Measurements from ENCODE around the gene FIS1.
"Not testable (repeated sequence)": the region's sequence is repeated elsewhere in the genome, so short reads cannot be mapped to it uniquely, and the experiment has no call there.

The FIS1 gene

GRCh38 chr7:101244375-101245146 is at the start of gene FIS1:
Gene FIS1 (minus strand): TSS chr7:101245081. CDS start chr7:101245004, 77 bp downstream.
- TF ChIP-seq CTCF (IDR thresholded peaks at IDR 0.05; ENCODE audit: low read depth, low read length, missing control alignments) = peak; percentile 84
- peak within 1 kb of the TSS; percentile 69 for H3K4me3 ChIP-seq (replicated peaks; ENCODE audit: low read depth, low read length)
- peak; percentile 56 for DNase-seq (ENCODE audit: extremely low read depth, low read depth)

GRCh38 chr7:101294039-101294831 is 49.4 kb upstream of the FIS1 start:
- no peak for DNase-seq (ENCODE audit: extremely low read depth, low read depth)
- no peak overlapping the region for H3K4me3 ChIP-seq (replicated peaks; ENCODE audit: low read depth, low read length)

DNA sequence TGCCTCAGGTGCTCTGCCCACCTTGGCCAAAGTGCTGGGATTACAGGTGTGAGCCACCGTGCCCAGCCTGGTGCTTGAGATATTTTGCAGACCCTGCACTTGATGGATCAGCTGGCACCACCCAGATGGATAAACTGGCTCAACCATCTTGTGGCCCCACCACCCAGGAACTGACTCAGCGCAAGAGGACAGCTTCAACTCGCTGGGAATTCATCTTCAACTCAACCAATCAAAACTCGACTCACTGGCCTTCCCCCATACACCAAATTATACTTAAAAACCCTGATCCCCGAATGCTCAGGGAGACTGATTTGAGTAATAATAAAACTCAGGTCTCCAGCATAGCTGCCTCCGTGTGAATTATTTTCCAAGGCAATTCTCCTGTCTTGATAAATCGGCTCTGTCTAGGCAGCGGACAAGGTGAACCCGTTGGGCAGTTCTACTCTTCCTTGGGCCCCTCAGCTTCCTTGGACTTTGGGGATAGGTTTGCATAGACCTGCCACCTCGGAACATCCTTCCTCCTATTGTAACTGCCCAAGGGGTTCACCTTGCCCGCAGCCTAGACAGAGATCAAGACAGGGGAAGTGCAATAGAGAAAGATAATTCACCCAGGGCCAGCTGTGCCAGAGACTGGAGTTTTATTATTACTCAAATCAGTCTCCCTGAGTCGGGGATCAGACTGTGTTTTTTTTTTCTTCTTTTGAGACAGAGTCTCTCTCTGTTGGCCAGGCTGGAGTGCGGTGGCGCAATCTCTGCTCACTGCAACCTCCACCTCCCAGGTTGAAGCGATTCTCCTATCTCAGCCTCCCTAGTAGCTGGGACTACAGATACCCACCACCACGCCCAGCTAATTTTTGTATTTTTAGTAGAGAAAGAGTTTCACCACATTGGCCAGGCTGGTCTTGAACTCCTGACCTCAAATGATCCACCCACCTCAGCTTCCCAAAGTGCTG is 48.5 kb upstream of the FIS1 start:
- not testable (repeated sequence) for DNase-seq (ENCODE audit: extremely low read depth, low read depth); H3K4me3 ChIP-seq (replicated peaks; ENCODE audit: low read depth, low read length)

More at GRCh38 chr7:101294039-101294831, 49.4 kb upstream of the FIS1 start:
- no peak for TF ChIP-seq CTCF (IDR thresholded peaks at IDR 0.05; ENCODE audit: low read depth, low read length, missing control alignments)

GRCh38 chr7:101292566-101292965 is 47.7 kb upstream of the FIS1 start:
- not testable (repeated sequence) for H3K4me3 ChIP-seq (replicated peaks; ENCODE audit: low read depth, low read length); DNase-seq (ENCODE audit: extremely low read depth, low read depth)

DNA sequence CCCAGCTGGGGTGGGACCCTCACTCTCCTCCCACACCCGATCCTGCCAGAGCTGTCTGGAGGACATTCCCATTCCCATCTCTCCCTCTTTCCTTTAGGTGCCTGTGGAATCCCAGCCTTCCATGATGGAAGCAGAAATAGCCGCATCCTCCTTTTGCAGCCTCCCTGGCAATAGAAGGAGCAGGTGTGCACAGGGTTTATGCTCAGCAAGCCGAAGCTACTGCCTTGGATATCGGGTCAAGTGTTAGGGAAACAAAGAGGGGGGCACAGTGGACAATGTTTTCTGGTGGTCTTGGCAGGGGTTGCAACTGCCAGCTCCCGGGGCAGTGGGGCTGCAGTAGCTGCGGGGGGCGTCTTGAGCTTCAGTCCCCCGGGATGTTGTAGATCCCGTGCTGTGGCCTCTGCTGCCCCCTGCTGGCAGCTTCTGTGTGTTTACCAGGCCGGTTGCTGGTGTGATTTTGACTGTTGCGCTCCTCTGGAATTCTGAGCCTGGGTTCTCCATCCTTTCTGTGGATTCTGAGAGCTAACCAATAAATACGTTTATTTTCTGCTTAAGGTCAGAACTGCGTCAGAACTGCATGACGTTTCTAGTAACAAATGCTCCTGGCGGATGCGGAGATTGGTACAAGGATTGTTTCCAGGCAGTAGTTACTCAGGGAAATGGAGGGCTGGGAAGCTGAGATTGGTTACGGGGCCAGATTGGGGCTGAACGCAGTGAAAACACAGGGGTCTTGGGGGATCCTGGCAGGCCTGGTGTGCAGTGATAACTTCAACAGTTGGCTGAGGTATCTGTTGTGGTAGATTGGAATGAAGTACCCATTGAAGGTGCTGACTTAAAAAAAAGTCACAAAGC is 45.5 kb upstream of the FIS1 start:
- not testable (repeated sequence) for DNase-seq (ENCODE audit: extremely low read depth, low read depth); H3K4me3 ChIP-seq (replicated peaks; ENCODE audit: low read depth, low read length)
- peak; percentile 68 for TF ChIP-seq CTCF (IDR thresholded peaks at IDR 0.05; ENCODE audit: low read depth, low read length, missing control alignments)

DNA sequence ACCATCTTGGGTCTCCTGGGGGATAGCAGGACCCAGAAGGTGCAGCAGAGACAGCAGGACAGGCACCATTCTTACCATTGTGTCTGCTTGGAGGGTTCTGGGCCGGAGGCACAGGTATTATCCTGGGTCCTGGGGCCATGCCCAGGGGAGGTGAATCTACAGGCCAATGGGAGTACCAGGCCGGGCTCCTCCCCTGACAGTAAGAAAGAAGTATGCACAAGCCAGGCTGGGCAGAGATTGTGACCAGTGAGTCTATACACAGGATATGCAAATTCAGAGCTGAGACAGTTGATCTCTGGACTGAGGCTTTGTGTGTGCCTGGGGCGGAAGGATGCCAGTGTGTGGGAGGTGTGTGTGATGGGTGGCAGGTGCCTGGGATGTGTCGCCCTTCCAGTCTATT is 44.8 kb upstream of the FIS1 start:
- not testable (repeated sequence) for H3K4me3 ChIP-seq (replicated peaks; ENCODE audit: low read depth, low read length); DNase-seq (ENCODE audit: extremely low read depth, low read depth)

GRCh38 chr7:101288439-101288838 is 43.6 kb upstream of the FIS1 start:
- no peak overlapping the region for H3K4me3 ChIP-seq (replicated peaks; ENCODE audit: low read depth, low read length)
- no peak for DNase-seq (ENCODE audit: extremely low read depth, low read depth)
- TF ChIP-seq CTCF (IDR thresholded peaks at IDR 0.05; ENCODE audit: low read depth, low read length, missing control alignments) = no peak

Measured in HFF-Myc (cell line).